MM.1S (cell line): ENCODE results near the gene RHBDL1.

Experiments
- EZH2phosphoT487 ChIP-seq: fragments of 300-600 bp; sonication (generic); IDR thresholded peaks from 2 replicates; pipeline ENCODE4 v1.6.1; 2018; ENCODE audit warnings: antibody characterized with exemption, low read length
- TF ChIP-seq, protein P1 (sequence below): fragments of 300-600 bp; sonication (generic); IDR thresholded peaks from 2 replicates; pipeline ENCODE4 v1.5.1; 2016; ENCODE audit warnings: antibody characterized with exemption, low read length, mixed read lengths

DNA sequence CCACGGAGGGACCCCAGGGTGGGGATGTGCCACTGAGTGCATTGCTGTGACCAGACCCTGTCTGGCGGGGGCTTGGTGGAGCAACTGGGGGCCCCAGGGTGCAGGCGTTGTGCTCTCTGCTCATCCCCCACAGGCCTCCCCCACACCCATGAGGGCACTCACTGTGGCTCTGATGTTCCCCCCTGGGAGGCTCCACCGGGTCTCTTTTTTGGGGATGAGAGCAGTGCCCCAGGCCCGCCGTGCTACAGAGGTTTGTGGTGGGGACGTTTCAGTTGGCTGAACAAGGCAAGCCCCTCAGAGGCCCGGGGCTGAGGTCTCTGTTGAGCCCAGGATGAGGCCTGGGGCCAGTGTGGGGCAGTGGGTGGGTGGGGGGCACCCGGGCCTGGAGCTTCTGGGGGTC lies 48.2 kb downstream of the RHBDL1 start:
- no peak for TF ChIP-seq EZH2phosphoT487
- TF ChIP-seq, protein P1, sequence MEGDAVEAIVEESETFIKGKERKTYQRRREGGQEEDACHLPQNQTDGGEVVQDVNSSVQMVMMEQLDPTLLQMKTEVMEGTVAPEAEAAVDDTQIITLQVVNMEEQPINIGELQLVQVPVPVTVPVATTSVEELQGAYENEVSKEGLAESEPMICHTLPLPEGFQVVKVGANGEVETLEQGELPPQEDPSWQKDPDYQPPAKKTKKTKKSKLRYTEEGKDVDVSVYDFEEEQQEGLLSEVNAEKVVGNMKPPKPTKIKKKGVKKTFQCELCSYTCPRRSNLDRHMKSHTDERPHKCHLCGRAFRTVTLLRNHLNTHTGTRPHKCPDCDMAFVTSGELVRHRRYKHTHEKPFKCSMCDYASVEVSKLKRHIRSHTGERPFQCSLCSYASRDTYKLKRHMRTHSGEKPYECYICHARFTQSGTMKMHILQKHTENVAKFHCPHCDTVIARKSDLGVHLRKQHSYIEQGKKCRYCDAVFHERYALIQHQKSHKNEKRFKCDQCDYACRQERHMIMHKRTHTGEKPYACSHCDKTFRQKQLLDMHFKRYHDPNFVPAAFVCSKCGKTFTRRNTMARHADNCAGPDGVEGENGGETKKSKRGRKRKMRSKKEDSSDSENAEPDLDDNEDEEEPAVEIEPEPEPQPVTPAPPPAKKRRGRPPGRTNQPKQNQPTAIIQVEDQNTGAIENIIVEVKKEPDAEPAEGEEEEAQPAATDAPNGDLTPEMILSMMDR = no peak
